Neuronal stem cell (in vitro differentiated cells): ENCODE data around the gene PCSK5.

Source experiments
- DNase-seq: peaks from one replicate; pipeline ENCODE4 v3.0.0-alpha.2; 2013; ENCODE audit warnings: low spot score
- H2AFZ ChIP-seq: one replicate; pipeline ENCODE4 v1.6.1; 2013; ENCODE audit warnings: mild to moderate bottlenecking, low read length, inconsistent platforms
- H2AK5ac ChIP-seq: 2 replicates; pipeline ENCODE4 v1.6.1; 2013; ENCODE audit warnings: low read depth, mild to moderate bottlenecking, inconsistent platforms, low read length, moderate library complexity, mixed read lengths
- H2BK120ac ChIP-seq: 2 replicates; pipeline ENCODE4 v1.6.1; 2013; ENCODE audit warnings: low read depth, mild to moderate bottlenecking, inconsistent platforms, low read length, moderate library complexity, mixed read lengths
- H2BK12ac ChIP-seq: one replicate; pipeline ENCODE4 v1.6.1; 2013; ENCODE audit warnings: low read length, inconsistent platforms
- H2BK15ac ChIP-seq: 2 replicates; pipeline ENCODE4 v1.6.1; 2013; ENCODE audit warnings: mild to moderate bottlenecking, low read length, inconsistent platforms, mixed read lengths
- H2BK5ac ChIP-seq: one replicate; pipeline ENCODE4 v1.6.1; 2013; ENCODE audit warnings: inconsistent platforms, mild to moderate bottlenecking, low read length, moderate library complexity
- H3K14ac ChIP-seq: one replicate; pipeline ENCODE4 v1.6.1; 2013; ENCODE audit warnings: low read length, inconsistent platforms
- H3K18ac ChIP-seq: 2 replicates; pipeline ENCODE4 v1.6.1; 2013; ENCODE audit warnings: low read length, inconsistent platforms
- H3K23ac ChIP-seq: 2 replicates; pipeline ENCODE4 v1.6.1; 2013; ENCODE audit warnings: low read depth, mild to moderate bottlenecking, mixed read lengths, low read length, inconsistent platforms; ENCODE audit not compliant: poor library complexity
- H3K27ac ChIP-seq: replicated peaks from 3 replicates; pipeline ENCODE4 v1.5.1; 2013; ENCODE audit warnings: low read length, inconsistent platforms
- H3K27me3 ChIP-seq, 3 experiments: 2 replicates each; pipeline ENCODE4 v1.6.1; 2013; ENCODE audit warnings: low read length in 3 of 3, mild to moderate bottlenecking in 2 of 3, inconsistent platforms in 1 of 3, low read depth in 1 of 3, mixed read lengths in 1 of 3, moderate library complexity in 1 of 3; ENCODE audit not compliant: control insufficient read depth in 3 of 3, insufficient read depth in 3 of 3
- H3K36me3 ChIP-seq, 2 donors: replicated peaks in 1 of 2; 2 replicates each; pipeline ENCODE4 v1.6.1; 2013; ENCODE audit warnings: low read length in 2 of 2; ENCODE audit not compliant: control insufficient read depth in 2 of 2, insufficient read depth in 2 of 2
- H3K4ac ChIP-seq: 2 replicates; pipeline ENCODE4 v1.6.1; 2013; ENCODE audit warnings: inconsistent platforms, mild to moderate bottlenecking, low read length, moderate library complexity
- H3K4me1 ChIP-seq, 2 donors: 1 replicate in 1 of 2; 2 replicates in 1 of 2; pipeline ENCODE4 v1.6.1; 2013; ENCODE audit warnings: low read length in 2 of 2, low read depth in 1 of 2; ENCODE audit not compliant: control insufficient read depth in 2 of 2, insufficient read depth in 1 of 2
- H3K4me2 ChIP-seq: one replicate; pipeline ENCODE4 v1.6.1; 2013; ENCODE audit warnings: mild to moderate bottlenecking, low read length, inconsistent platforms; ENCODE audit not compliant: insufficient read depth, poor library complexity, severe bottlenecking
- H3K4me3 ChIP-seq, 2 donors: 2 replicates each; pipeline ENCODE4 v1.5.1; 2013; ENCODE audit warnings: low read length in 2 of 2, mild to moderate bottlenecking in 2 of 2, inconsistent platforms in 1 of 2, moderate library complexity in 1 of 2
- H3K79me1 ChIP-seq: one replicate; pipeline ENCODE4 v1.6.1; 2013; ENCODE audit warnings: low read depth, mild to moderate bottlenecking, inconsistent platforms, low read length, moderate library complexity
- H3K9ac ChIP-seq: one replicate; pipeline ENCODE4 v1.6.1; 2013; ENCODE audit warnings: mild to moderate bottlenecking, low read depth, low read length, inconsistent platforms; ENCODE audit not compliant: poor library complexity
- H3K9me3 ChIP-seq, 2 donors: replicated peaks in 1 of 2; 2 replicates each; pipeline versions ENCODE3 to v1.6.1; 2013; ENCODE audit warnings: low read length in 2 of 2, mild to moderate bottlenecking in 2 of 2, inconsistent platforms in 1 of 2, low read depth in 1 of 2, mixed read lengths in 1 of 2, moderate library complexity in 1 of 2; ENCODE audit not compliant: control insufficient read depth in 2 of 2, insufficient read depth in 1 of 2
- H4K8ac ChIP-seq: one replicate; pipeline ENCODE4 v1.6.1; 2013; ENCODE audit warnings: low read depth, mild to moderate bottlenecking, inconsistent platforms, low read length, moderate library complexity
- H4K91ac ChIP-seq: one replicate; pipeline ENCODE4 v1.6.1; 2013; ENCODE audit warnings: low read length, low read depth, mild to moderate bottlenecking, inconsistent platforms; ENCODE audit not compliant: poor library complexity
- WGBS, 2 donors: extraction: QIAGEN DNeasy Blood & Tissue Kit; methylation state at CpG; one replicate each; pipeline ENCODE4 v1.1.7; 2013; ENCODE audit warnings: missing lambda C conversion rate in 2 of 2, mixed read lengths in 1 of 2; ENCODE audit not compliant: insufficient read length in 2 of 2, insufficient replicate concordance in 1 of 2; ENCODE audit errors: extremely low coverage in 2 of 2; 5-methylcytosine and 5-hydroxymethylcytosine counted together

PCSK5 gene

GRCh38 chr9:76403352-76403751, 512.9 kb downstream of the PCSK5 start:
- DNase-seq = no peak
- Histone ChIP-seq H3K27me3 (peaks cover 0 to 3% (median 0%) of the 10 kb centered on the region in 3 experiments), H2BK15ac (no peak overlapping the region), H2BK5ac (no peak overlapping the region), H3K27ac (no peak overlapping the region), H2AFZ (no peak overlapping the region), H3K4me2 (no peak overlapping the region), H3K4me3 (no peak overlapping the region), H3K14ac (no peak overlapping the region), H4K8ac (no peak overlapping the region), H3K23ac (no peak overlapping the region), H3K9me3 (no peaks in the 10 kb centered on the region), H3K79me1 (no peaks in the 10 kb centered on the region), H2AK5ac (no peak overlapping the region), H3K18ac (no peak overlapping the region), H2BK120ac (no peak overlapping the region), H3K4ac (no peak overlapping the region), H3K36me3 (no peaks in the 10 kb centered on the region), H2BK12ac (no peak overlapping the region), H4K91ac (no peak overlapping the region), H3K4me1 (no peaks in the 10 kb centered on the region), H3K9ac (no peak overlapping the region)
- no CpG with 5 or more reads among the region's 2 CpGs for WGBS, 2 donors

- Histone ChIP-seq H2BK15ac (no peak overlapping the region), H3K4ac (no peak overlapping the region), H2BK120ac (no peak overlapping the region), H3K79me1 (no peaks in the 10 kb centered on the region), H4K91ac (no peak overlapping the region), H2AK5ac (no peak overlapping the region), H3K23ac (no peak overlapping the region), H3K18ac (no peak overlapping the region), H3K9ac (no peak overlapping the region), H3K36me3 (no peaks in the 10 kb centered on the region), H3K27ac (no peak overlapping the region), H2AFZ (no peak overlapping the region), H3K14ac (no peak overlapping the region), H2BK12ac (no peak overlapping the region), H3K27me3 (peaks cover 0 to 3% (median 0%) of the 10 kb centered on the region in 3 experiments), H4K8ac (no peak overlapping the region), H3K9me3 (no peaks in the 10 kb centered on the region), H3K4me3 (no peak overlapping the region), H2BK5ac (no peak overlapping the region), H3K4me2 (no peak overlapping the region), H3K4me1 (no peaks in the 10 kb centered on the region)
- whole genome bisulfite sequencing, 2 donors = no CpG with 5 or more reads among the region's 1 CpG
- no peak for DNase-seq
Observed at GRCh38 chr9:76404401-76404800, 513.9 kb downstream of the PCSK5 start.

- no peak overlapping the region for H2BK120ac ChIP-seq
- no peaks in the 10 kb centered on the region for H3K79me1 ChIP-seq
- DNase-seq = no peak
- no peak overlapping the region for H2AK5ac ChIP-seq
- no peak overlapping the region for H3K4me3 ChIP-seq
- no peak overlapping the region for H2BK15ac ChIP-seq
- H2AFZ ChIP-seq = no peak overlapping the region
- no peaks in the 10 kb centered on the region for H3K9me3 ChIP-seq
- H2BK12ac ChIP-seq = no peak overlapping the region
- no peak overlapping the region for H3K9ac ChIP-seq
- H3K27ac ChIP-seq = no peak overlapping the region
- H3K27me3 ChIP-seq = peaks cover 0 to 3% (median 0%) of the 10 kb centered on the region in 3 experiments
- no peaks in the 10 kb centered on the region for H3K36me3 ChIP-seq
- WGBS, 2 donors = no CpG with 5 or more reads among the region's 3 CpGs
- no peaks in the 10 kb centered on the region for H3K4me1 ChIP-seq
- no peak overlapping the region for H4K8ac ChIP-seq
- no peak overlapping the region for H3K14ac ChIP-seq
- no peak overlapping the region for H3K4ac ChIP-seq
- no peak overlapping the region for H3K18ac ChIP-seq
- no peak overlapping the region for H2BK5ac ChIP-seq
- H4K91ac ChIP-seq = no peak overlapping the region
- no peak overlapping the region for H3K4me2 ChIP-seq
- H3K23ac ChIP-seq = no peak overlapping the region
Observed at GRCh38 chr9:76405340-76405739, 514.9 kb downstream of the PCSK5 start.

GRCh38 chr9:76405868-76406267, 515.4 kb downstream of the PCSK5 start:
- Histone ChIP-seq H2BK120ac (no peak overlapping the region), H2BK15ac (no peak overlapping the region), H4K8ac (no peak overlapping the region), H2AK5ac (no peak overlapping the region), H3K9me3 (no peaks in the 10 kb centered on the region), H4K91ac (no peak overlapping the region), H3K79me1 (no peaks in the 10 kb centered on the region), H3K23ac (no peak overlapping the region), H3K36me3 (no peaks in the 10 kb centered on the region), H2BK5ac (no peak overlapping the region), H2AFZ (no peak overlapping the region), H3K9ac (no peak overlapping the region), H3K4me3 (no peak overlapping the region), H3K4ac (no peak overlapping the region), H3K27ac (no peak overlapping the region), H3K27me3 (peaks cover 0 to 3% (median 0%) of the 10 kb centered on the region in 3 experiments), H3K4me2 (no peak overlapping the region), H3K18ac (no peak overlapping the region), H2BK12ac (no peak overlapping the region), H3K4me1 (no peaks in the 10 kb centered on the region), H3K14ac (no peak overlapping the region)
- no peak for DNase-seq
